NCI-H69 (cell line): Measurements from ENCODE around the gene SP6.
A peak's percentile ranks its signal among the peaks of the same experiment; 100 is the strongest.

Experiments used
- DNase-seq: peaks from one replicate; lab custom pipeline; 2025; lab: John Stamatoyannopoulos, UW

The SP6 gene

DNA sequence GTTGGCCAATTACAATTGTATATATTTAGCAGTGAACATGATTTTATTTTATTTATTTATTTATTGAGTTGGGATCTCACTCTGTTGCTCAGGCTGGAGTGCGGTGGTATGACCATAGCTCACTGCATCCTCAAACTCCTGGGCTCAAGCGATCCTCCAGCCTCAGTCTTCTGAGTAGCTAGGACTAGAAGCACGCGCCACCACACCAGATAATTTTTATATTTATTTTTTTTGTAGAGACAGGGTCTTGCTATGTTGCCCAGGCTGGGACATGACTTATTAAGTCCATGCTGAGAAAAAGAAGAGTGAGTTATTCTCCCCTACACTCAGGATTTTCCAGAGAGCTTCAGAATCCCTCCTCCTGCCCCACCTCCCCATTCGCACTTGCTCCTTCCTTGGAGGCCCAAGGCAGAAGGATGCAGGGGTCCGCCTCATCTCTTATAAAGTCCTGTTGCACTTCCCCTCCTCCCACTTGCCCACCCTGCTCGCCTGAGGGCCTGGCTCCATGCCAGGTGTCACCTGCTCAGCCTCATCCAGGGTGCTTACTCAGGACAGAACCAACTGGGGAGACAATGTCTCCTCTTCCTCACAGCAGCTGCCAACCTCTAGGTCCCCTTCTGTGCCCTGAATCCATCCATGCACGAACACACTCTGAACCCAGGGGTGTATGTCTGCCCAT, 29.0 kb upstream of the SP6 start:
- DNase-seq: peak; percentile 46

DNA sequence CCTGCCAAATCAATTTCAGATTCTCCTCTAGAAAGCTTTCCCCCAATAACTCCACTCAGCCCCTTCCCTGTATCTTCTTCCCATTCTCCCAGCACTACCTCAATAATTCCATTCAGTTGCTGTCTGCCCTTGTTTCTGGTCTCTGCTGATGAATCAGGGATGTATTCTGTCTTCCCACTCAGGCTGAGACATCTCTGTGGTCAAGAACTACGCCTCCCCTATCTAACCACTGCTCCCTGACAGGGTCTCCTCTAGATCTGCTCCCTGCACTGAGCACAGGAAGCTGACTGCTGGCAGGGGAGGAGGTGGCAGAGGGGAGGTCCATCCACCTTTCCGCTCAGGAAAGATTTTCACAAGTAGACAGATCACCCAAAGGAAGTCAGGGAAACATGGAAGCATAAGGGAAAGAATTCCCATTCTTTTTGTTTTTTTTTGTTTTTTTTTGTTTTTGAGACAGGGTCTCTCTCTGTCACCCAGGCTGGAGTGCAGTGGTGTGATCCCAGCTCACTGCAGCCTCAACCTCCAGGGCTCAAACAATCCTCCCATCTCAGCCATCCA, 28.1 kb upstream of the SP6 start:
- DNase-seq: peak; percentile 24

DNA sequence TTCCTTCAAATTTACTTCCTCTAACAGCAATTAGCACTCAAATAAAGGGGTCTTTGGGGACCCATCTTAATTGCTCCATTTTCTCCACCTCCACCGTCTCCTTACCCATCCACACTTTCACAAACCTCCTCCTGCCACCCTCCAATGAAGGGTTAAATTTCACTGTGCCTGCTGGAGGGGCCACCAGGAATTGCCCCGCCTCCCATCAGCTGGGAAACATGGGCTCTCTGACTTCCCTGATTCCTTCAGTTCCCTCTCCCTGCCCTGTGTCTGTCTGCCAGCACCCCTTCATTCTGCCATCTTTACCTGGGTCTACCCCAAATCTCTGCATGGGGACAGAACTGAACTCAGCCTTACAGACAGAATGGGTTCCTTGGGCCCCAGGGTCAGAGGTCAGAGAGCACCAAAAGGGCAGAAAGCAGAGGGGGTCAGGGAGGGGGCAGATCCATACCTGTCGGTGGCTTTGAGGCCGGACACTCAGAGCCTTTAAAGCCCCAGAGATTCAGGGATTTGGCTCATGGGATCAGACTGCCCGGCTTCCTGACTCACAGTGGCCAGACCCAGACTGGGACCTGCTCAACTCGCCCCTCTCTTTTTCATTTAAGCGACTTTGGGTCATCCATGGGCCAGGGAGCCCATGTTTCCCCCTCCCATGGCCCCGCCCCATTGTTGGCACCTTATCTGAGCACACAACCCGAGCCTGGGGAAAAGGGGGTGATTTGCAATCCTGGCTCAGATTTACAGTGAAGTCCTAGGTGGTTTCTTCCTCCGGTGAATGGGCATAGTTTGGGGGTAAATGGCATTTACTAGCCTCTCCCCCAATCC, 27.5 kb upstream of the SP6 start:
- no peak for DNase-seq

DNA sequence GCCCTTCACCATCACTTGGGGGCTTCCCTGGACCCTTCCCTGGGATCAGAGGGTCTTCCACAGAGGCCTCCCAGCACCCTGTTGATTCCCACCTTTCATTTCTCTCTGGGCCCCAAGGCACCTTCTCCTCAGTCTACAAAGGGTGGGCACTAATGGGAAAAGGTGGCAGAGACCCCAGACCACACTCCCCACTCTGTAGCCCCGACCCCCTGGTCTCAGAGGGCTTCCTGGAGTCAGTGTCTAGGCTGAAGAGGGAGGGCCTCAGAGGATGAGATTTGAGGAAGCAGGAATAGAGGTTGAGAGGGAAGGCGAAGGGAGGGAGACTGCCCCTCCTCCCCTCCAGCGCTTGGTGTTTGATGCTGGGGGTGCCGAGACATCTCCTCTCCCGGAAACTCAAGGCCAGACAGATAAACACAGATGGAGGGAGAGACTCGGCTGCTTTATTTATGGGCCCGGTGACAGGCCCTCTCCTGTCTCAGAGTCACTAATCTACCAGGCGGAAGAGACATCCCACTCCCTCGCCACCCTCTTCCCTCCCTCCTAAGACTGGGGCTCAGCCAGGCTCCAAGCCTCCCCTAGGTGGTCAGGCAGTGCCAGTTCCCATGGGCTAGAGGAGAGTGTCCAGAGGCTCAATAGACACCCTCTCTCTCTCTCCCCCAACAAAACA, 26.5 kb upstream of the SP6 start:
- peak; percentile 38 for DNase-seq

DNA sequence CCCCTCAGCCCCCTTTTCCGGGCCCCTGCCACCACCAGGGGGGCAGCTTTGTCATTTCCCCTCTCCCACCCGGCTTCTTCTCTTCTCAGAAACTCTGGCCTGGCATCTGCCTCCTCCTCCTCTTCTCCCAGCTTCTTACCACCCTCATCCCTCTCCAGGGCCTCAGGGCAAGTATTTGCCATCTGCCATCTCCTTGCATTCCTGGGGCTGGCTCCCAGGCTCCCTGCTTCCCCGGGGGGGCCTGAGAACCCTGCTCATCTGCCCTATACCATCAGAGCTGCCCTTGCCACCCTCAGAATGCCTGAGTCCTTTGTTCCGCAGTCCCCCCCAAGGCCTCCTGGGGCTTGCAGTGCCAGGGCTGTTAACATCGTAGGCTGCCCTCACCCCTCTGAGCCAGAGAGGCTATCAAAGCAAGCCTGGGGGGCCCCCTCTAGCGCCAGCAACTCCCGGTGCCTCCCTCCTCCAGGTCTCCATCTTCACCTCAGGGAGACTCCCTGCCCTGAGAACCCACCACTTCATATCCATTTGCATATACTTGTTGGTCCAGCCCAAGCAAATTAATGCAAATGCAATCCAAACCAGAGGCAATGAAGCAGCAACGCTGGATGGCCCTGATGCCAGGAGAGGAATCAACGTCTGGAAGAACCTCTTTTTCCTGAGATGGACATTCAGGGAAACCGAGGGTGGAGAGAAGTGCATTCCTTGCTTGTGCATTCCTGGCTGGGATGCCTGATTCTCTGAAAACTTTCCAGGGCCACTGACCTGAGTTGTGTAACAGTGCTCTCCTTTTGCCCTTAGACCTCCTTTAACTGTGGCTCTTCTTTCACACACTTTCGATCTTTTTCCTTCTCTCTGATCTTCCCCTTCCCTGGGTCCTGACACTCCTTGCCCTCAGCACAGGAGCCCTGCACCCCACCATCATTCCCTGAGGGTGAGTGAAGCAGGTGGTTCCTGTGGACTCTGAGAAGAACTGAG, 24.3 kb upstream of the SP6 start:
- peak; percentile 83 for DNase-seq

DNA sequence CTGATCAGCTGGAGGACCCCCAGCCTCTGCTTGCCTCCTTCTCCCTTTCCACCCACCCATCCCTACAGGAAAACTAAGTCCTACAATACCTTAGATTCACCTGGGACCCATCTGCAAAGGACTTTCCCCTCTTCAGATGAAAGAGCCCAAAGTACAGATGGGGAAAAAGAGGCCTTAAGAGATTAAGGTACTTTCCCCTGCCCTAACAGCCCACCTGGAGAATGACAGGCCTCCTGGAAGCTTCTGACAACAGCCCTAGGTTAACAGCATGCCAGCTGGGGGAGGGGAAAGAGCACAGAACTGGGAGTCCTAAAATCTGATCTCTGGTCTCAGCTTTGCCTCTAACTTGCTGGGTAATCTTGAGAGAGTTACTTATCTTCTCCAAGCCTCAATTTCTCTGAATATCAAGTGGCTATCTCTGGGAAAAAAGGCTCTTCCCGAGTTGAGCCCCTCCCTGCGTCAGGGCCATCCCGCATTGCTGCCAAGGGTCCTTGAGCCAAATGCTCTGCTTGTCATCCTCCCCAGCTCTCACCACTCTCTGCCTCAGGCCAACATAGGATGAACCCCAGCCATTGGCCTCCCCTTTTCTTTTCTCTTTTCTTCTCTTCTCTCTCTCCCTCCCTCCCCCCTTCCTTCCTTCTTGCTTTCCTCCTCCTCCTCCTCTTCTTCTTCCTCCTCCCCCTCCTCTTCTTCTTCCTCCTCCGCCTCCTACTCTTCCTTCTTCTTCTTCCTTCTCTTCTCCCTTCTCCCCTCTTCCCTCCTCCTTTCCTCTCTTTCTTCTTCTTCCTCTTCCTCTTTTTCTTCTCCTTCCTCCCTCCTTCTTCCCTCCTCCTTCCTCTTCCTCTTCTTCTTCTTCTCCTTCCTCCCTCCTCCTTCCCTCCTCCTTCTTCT, 22.5 kb upstream of the SP6 start:
- peak; percentile 55 for DNase-seq

DNA sequence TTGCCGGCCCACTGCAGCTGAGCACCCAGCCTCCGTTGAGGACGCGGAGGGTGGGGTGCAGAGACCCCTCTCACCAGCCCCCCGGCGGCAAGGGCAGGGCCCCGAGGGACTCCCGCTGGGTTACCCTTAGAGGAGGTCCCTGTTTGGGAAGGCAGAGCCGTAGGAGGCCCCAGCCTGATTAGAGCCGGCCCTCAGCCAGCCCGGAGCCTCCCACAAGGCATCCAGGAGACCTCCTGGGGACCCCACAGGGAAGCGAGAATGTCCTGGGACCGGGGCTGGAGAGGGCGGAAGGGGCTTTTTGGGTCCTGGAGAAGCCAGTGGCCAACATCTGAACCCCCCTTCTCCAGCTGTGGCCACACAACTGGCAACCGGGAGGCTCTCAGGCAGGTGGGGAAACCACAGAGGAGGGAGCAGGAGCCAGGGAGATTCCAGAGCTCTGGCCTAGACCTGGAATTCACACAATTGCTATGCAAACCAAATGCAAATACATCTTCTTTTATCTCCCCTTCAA, 21.7 kb upstream of the SP6 start:
- DNase-seq: peak; percentile 78

DNA sequence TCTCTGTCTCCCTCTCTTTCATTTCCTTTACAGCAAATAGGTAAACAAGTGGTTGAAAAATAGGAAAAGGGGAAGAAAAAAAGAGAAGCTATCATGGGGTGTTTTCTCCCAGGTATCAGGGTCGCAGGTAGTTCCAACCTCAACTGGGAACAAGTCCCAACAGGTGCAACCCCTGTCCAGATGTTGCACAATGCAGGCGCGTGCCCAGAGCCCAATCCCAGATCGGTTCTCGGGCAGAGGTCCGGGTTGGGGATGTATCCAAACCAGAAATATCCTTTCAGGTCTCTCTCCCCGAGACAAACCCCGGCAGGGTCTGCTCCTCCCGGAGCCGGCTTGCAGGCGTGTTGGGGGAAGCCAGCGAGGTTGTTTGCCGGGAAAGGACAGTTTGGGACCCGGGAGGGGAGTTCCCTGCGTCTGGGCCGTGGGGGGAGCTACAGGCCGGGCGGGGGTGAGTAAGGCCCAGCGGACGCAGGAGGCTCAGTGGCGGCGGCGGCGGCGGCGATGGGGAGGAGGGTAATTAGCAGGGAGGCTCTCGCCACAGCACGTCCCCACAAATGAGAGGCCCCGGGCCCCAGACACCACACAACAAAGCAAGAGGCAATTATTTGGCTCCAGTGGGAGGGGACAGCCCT, 21.2 kb upstream of the SP6 start:
- peak; percentile 94 for DNase-seq

DNA sequence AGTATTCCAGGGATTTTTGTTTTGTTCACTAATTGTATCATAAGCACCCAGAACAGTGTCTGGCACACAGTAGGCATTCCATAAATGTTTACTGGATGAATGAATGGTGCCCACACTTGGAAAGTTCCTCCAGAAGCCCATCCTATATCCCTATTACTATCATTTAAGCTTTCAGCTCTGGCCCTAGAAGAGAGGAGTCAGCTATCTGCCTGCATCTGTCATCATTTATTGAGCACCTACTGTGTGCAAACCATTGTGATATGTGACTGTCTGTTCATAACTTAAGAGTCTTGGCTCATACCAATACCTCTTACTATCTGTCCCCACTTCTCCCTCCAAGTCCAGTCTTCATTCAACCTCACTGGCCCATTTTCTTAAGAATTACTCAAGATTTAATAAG, 20.1 kb upstream of the SP6 start:
- DNase-seq: no peak

DNA sequence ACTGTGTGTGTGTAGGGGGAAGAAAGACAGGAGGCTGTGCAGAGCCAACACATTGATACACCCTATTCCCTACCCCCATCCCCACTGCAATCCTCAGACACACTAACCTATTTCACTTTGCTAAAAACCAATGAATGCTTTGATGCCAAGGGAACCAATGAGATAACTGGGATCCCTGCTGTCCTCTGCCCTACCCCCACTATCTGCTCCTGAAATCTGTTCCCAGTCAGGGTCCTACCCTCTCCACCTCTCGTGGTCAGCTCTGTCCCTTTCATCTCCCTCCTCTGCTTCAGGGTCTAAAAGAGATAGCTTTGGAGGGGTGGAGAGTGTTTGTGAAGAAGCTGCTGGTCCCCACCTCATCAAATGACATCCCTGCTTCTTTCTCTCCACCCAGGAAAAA, 19.1 kb upstream of the SP6 start:
- DNase-seq: peak; percentile 46

DNA sequence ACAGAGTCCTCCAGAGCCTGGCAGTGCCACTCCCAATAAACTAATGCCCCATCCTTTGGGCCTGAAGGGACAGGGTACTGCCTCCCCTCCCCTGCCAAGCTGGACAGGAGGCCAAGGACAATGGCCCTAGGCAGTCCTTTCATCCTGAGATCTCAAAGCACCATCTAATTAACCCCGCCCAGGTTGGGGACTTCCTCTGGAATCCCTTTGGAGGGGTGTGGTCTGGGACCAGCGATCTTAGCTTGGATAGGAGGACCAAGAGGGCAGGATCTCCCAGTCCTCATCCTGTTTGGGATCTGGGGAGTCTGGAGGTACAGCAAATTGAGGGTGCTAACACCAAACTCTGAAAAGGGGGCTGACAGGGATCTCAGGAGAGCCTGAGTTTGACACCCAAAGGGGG, 18.2 kb upstream of the SP6 start:
- DNase-seq: peak; percentile 77

DNA sequence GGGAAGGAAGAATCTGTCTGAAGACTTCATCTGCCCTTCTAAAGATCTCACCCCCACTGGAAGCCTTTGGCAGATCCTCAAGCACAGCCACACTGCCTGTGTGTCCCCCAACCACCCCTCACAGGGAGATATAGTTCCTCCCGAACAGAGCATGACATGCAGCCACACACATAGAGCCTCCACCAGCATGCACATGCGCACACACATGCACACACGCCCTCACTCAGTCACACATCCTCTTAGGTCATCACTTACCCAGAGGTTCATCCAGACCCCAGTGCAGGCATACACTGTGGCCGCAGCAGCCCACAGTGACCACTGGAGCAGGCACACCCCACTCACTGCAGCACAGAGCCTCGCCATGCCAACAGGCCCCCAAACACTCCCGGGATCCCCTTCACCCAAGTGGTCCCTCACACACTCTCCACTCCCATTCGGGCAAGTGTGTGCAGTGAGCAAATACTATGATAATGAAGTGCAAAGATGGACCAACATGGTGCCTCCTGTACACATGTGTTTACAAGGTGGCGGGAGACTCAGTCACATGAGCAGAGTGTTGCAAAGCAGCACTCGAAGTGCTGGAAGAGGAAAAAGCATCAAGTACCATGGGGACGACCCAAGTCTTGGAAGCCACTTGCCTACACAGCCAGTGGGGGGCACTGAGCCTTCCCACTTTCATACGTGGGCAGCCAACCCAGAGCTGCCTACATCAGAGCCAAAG, 17.0 kb upstream of the SP6 start:
- no peak for DNase-seq

DNA sequence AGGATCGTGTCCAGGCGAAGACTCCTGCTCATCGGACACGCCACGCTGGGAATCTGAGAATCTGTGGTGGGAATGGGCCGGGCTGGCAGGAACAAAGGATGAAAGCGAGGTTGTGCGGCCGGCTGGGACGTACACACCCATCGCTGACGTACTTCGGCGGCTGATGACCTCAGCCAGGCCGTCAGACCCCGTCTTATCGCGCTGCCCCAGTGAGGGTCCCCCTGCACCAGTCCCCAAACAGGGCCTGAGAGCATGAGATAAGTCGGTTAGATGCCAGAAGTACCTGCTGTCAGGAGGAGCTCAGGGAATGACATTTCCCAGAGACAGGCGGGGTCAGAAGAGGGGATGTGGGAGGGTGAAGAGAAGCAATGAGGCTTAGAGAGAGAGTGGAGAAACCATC, 16.0 kb upstream of the SP6 start:
- DNase-seq: no peak

DNA sequence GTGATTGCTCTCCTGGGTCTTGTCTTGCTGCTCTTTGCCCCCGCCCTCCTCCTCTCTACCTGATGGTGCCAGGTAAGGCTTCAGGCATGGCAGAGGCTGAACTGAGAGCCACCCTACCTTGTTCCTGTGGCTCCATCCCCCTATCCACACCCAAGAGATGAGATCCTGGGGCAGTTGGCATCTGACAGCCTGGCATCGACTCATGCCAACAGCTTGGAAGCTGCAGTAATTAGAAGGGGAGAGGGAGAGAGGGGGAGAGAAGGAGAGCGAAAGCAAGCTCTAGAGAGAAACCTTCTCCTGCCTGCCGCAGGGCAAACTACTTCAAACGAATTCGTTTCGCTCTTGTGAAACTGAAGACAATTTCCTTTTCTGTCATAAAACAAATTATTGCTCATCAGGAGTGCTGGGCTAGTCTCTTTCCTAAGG, 13.8 kb upstream of the SP6 start:
- peak; percentile 74 for DNase-seq

DNA sequence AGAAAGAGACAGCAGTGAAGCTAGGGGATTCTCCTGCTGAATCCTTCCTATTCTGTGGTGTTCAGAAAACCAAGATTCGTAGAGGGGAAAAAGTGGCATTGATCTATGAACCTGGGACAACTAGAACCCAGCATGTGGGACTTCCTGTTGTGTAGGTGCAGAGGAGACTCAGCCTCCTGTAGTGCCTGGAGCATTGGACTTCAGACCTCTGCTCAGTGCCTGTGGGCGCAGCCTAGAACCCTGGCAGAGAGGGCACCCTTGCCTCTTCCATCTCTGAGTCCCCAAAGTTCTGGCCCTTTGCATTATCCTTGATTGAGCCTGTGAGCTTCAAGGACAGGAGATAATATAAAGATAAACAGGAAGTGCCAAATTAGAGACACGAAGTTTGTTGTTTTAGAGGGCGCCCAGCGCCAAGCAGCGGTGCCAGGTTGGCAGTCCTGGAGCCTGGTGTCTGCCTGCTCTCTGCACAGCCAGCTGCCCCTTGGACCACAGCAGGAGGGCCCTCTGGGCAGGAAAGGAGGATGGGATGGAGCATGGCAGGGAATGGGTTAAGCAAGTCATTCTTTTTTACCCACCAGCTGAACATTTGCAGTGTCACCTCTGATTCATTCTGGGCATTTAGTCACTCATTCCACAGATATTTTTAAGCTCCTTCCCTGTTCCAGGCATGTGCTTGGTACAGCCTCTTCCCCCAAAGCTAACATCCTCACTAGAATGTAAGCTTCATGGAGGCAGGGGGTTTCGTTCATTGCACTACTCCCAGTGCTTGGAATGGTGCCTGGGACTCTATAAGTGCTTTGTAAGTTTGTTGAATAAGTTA, 11.9 kb upstream of the SP6 start:
- DNase-seq: peak; percentile 78

DNA sequence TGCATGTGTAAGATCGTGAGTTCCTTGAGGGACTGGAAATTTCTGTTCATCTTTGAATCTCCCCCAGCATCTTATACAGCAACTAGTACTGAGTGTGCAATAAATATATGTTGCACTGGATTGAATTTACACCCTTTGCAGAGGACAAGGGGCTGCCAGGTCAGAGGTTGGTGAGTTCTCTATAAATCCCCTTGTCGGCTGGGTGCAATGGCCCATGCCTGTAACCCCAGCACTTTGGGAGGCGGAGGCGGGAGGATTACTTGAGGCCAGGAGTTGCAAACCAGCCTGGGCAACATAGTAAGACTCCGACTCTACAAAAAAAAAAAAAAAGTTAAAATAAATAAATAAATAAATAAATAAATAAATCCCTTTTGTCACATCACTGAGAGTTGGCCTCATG, 9.4 kb upstream of the SP6 start:
- no peak for DNase-seq

DNA sequence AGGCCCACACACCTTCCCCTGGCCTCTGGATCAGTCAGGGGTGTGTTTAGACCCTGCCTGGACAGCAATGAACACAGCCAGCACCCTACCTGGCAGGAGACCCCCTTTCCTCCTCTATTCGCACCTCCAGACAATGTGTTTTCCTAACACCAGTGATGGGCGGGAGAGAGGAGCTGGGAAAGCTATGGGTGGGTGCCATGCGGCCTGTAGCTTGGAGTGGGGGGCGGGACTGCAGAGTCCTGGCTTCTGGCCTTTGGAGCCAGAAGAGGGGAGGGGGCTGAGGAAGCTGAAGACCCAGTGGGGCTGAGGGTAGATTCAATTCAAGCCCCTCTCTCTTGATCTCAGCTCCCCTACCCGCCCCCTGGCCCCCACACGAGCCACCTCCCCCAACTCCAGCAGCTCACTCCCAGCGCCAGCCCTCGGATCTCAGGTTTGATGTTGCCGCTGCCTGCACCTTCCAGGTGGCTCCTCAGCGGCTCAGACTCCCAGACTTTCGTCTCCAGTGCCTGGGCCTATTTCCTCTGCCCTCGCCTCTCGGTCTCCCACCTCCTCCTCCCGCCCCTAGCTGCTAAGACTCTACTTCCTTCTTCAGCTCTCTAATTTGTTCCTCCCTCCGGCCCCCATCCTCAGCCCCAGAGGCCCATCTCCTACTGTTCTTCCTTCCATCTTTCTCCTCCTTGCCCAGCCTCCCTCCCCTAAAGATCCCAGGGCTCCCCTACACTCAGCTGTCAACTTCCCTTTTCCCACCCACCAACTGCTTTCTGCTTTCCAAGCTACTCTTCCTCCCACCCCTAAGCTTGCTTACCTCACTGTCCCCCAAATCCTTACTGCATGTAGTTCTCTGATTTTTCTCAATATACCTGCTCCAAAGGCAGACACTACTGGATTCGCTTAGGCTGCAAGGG, 6.8 kb upstream of the SP6 start:
- DNase-seq: no peak
